Activated T-cell treated with anti-CD3 and anti-CD28 coated beads for 48 hours (primary cell): Measurements from ENCODE around the gene AJAP1.

Experiments
- DNase-seq: peaks from one replicate; pipeline ENCODE4 v3.0.0-alpha.2; 2020; ENCODE audit warnings: low read depth

The AJAP1 gene

GRCh38 chr1:4701276-4701675, 46.9 kb downstream of the AJAP1 start:
- DNase-seq: no peak

- no peak for DNase-seq
Observed at GRCh38 chr1:4702464-4702863, 48.1 kb downstream of the AJAP1 start.

DNA sequence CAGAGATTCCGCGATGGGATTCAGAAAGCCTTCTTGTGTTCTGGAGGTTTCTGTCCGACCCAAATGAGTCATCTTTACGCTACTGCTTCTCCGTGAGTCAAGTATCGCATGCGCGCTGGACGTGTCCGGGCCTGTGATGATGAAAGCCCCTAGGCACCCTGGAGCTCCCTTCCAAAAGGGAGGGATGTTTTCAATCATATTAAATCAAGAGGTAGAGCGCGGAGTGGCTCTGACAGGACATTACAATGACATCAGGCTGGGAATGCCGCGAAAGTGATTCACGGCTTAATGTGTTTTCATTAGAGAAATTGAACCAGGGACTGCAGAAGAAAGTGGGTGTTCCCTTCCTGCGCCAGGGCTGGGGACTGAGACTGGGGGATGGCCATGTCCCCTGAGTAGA, 48.5 kb downstream of the AJAP1 start:
- DNase-seq: no peak

DNA sequence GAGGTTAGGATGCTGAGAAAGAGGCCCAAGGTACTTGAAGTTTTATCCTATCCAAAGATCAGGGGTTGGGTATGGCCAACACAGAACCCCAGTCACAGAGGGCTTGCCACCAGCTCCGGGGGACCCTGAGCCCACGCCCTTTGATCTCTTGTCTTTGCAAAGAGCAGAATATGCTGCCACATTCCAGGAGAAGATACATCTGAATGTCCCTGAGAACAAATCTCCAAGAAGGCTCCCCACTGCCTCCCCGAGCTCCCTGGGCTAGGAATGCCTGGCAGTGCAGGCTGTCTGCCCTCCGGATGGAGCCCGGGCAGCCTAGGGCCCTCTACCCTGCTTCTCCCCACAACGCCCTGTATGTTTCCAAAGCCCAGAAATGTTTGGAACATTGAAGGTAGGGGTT, 49.2 kb downstream of the AJAP1 start:
- no peak for DNase-seq

- no peak for DNase-seq
Observed at GRCh38 chr1:4708840-4709507, 54.6 kb downstream of the AJAP1 start.

DNA sequence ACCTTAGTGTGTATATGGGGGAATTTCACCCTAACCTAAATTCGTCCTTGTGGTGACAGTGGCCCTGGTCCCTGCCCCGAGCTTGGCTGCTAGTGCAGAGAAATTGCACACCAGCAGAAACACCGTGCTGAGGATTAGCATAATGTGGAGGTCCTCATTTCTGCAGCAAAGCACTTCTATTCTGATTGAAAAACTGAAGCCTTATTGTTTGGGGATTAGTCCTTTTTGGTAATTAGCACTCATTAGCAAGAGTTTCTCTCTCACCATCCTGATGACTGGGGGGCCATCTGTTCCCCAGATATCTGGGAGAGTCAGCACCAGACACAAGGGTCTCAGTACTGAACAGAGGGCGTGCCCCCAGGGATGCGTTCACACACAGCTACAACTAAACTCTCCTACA, 55.2 kb downstream of the AJAP1 start:
- no peak for DNase-seq

- no peak for DNase-seq
Observed at GRCh38 chr1:4710592-4711415, 56.4 kb downstream of the AJAP1 start.

GRCh38 chr1:4711416-4712275, 57.2 kb downstream of the AJAP1 start:
- no peak for DNase-seq

DNA sequence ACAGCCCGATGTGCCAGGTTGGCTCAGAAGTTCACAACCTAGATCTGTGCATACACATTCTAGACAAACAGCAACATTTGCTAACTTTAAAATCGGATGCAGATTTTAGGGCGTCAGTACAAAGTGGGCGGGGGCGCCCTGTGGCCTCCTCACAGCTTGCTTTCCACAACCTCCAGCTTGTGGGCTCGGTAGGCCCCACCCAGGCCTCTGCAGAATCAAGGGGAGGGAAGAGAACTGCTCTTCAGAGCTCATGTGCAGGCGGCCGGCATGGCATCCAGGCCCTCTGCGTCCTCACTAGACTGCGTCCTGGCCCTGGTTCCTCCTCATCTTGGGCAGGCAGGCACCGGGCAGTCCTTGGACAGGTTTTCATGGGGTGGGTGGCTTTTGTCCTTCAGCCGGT, 59.3 kb downstream of the AJAP1 start:
- no peak for DNase-seq

- DNase-seq: no peak
Observed at GRCh38 chr1:4716406-4716805, 62.0 kb downstream of the AJAP1 start.

DNA sequence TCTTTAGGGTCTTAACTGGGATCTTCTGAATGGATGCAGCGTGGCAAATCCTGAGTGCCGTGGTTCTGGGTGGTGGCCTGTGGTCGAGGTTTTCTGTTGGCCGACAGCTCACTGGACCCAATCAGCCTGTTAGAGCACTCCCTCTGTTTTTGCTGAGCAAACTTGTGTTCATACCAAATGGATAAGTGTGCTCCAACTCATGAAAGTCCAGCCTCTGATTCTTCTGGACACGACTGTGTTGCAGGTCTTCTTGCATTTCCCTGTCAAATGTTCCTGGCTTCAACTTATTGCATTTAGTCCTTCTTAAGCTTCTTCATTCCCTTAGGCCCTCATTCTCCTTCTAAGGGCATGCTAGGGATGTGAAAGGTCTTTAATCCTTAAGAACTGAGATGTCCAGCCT, 63.7 kb downstream of the AJAP1 start:
- no peak for DNase-seq

DNA sequence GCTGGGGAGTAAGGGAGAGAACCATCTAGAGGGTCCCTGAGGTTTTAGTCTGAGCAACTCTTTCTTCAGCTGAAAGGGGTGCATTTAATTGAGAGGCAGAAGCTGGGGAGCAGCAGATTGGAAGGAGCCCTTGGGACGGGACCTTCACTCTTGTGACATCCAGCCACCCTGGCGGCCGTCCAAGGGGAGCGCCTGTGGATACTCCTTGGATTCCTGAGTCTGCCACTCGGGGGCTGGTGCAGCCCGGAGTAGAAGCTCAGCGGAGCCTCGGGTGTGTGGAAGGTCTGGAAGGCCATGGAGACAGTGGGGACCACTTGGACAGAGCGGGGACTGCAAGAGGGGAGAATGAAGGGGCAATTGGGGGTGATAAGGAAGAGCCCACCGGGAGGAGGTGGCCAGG, 68.7 kb downstream of the AJAP1 start:
- no peak for DNase-seq

GRCh38 chr1:4724001-4724400, 69.6 kb downstream of the AJAP1 start:
- no peak for DNase-seq

DNA sequence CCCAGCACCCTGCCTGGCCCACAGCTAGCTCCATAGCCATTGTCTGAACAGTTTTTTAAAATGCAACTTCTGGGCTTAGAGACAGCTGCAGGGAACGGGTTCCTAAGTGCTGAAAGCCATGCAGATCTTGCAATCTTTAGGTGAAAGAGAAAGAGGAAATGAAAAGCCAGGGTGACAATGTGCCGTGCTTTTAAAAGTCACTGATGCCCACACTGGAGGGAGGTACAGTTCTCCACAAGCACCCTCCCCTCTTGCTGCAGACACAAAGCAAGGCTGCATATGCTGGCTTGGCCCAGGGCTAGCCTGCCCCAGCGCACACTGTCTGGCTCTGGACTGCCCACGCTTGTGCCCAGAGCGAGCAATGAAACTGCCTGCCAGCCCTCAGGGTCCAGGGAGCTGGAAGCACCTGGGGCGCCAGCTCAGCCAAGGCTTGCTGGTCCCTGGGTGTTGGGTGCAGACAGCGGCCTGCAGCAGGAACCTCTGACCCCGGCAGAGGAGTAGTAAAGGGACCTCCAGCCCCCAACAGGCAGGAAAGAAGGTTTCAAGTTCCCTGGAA, 70.4 kb downstream of the AJAP1 start:
- DNase-seq: no peak

- no peak for DNase-seq
Observed at GRCh38 chr1:4725416-4725815, 71.0 kb downstream of the AJAP1 start.

- DNase-seq: no peak
Observed at GRCh38 chr1:4726620-4727341, 72.4 kb downstream of the AJAP1 start.

- DNase-seq: no peak
Observed at GRCh38 chr1:4728319-4729089, 74.1 kb downstream of the AJAP1 start.

DNA sequence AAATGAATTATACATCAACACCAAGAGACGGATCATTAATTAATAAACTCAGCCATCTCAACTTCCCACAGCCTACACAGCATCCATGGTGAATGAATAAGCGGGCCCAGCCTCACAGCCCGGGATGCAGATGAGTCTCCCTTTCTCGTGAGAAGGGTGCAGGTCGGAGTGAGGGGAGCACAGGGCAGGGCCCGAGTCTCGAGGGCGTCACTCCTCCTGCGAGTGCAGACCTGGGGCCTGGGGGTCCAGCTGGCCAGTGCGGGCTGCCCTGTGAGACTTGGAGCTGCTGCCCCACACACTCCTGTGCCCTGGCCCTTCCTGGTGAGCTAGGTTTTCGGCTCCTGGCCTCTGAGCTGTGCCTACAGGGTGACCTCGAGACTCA, 74.7 kb downstream of the AJAP1 start:
- no peak for DNase-seq

- no peak for DNase-seq
Observed at GRCh38 chr1:4730078-4730477, 75.7 kb downstream of the AJAP1 start.

DNA sequence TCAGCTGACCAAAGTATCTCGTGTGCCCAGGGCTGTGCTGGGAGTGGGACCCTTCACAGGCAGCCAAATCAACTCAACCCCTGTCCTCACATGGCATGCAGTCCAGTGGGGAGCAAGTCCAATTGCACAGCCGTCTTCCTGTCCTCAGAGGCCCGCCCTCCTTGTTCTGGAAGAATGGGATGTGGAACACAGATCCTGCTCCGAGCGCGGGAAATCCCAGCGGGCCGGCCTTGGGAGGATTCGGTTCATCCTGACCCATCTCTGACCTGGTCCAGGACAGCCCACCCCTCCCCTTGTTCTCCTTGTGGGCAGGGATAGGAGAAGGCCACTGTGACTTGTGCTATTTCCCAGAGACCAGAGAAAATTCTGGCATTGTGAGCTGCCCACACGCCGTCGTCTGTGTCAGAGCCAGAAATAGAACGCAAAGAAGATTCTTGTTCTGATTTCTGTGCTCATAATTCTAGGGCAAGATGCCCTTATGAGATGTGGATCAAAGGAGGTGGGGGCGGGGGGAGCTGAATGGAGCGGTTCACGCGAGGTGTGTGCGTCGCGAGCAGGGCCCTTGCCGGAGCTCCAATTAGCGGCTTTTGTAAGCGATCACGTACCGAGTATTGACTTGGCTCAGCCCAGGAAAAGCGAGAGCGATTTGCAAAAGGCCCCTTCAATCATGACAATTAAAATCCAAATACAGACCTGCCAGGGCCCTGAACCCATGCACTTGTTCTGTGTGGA, 79.2 kb downstream of the AJAP1 start:
- DNase-seq: no peak
